ENCODE data around the gene ARHGAP28. TPM values are rescaled to one million over a fixed set of nuclear protein-coding genes. Genes with fewer than 3 reads are reported as not detected.

The ARHGAP28 gene
- total RNA-seq, 1 experiment from 2014 or later: 9.2 TPM

GRCh38 chr18:6940451-6940850 is 210.9 kb downstream of the ARHGAP28 start:
- Histone ChIP-seq H3T11ph (ENCODE audit: low read length) (no peak overlapping the region), H3K27ac (ENCODE audit: insufficient read length, low read depth, low read length) (no peak overlapping the region), H2AK5ac (ENCODE audit: insufficient read length, low read length) (no peak overlapping the region), H3K18ac (ENCODE audit: insufficient read length, low read depth, low read length) (no peak overlapping the region), H3K23ac (ENCODE audit: insufficient read length, low read depth, low read length) (no peak overlapping the region), H3K4me2 (ENCODE audit: insufficient read depth, insufficient read length, low read length) (no peak overlapping the region), H3K4me1 (ENCODE audit: insufficient read depth, low read length) (no peaks in the 10 kb centered on the region), H3K4ac (ENCODE audit: low read depth, low read length) (no peak overlapping the region), H3K14ac (ENCODE audit: insufficient read depth, low read length) (no peak overlapping the region), H2BK5ac (ENCODE audit: insufficient read length, low read length) (no peak overlapping the region), H3K9me3 (ENCODE audit: control insufficient read depth, low read depth, low read length) (no peaks in the 10 kb centered on the region), H3K79me1 (ENCODE audit: insufficient read depth, low read depth, low read length, poor library complexity, severe bottlenecking) (no peaks in the 10 kb centered on the region), H2BK120ac (ENCODE audit: low read depth, low read length, poor library complexity, severe bottlenecking) (no peak overlapping the region), H3K23me2 (ENCODE audit: insufficient read length, low read depth, low read length, poor library complexity, severe bottlenecking) (no peaks in the 10 kb centered on the region), H3K9ac (ENCODE audit: extremely low read depth, insufficient read length, low read length) (no peak overlapping the region), H2BK20ac (ENCODE audit: low read depth, low read length, poor library complexity, severe bottlenecking) (no peak overlapping the region), H3K56ac (ENCODE audit: insufficient read length, low read depth, low read length) (no peak overlapping the region), H4K20me1 (ENCODE audit: control insufficient read depth, insufficient read depth, insufficient read length) (no peaks in the 10 kb centered on the region), H4K8ac (replicated peaks; ENCODE audit: insufficient read length, low read depth, low read length) (no peak overlapping the region), H4K91ac (ENCODE audit: insufficient read length, low read depth, low read length) (no peak overlapping the region), H2BK12ac (ENCODE audit: insufficient read length, low read depth, low read length) (no peak overlapping the region), H2BK15ac (ENCODE audit: low read depth, low read length) (no peak overlapping the region), H2AFZ (ENCODE audit: low read length) (no peak overlapping the region), H4K5ac (ENCODE audit: insufficient read length, low read depth, low read length) (no peak overlapping the region), H3K79me2 (ENCODE audit: insufficient read depth, low read length) (no peaks in the 10 kb centered on the region), H3K27me3 (ENCODE audit: insufficient read depth, low read length) (no peaks in the 10 kb centered on the region)
- no peak for DNase-seq
- Mint-ChIP-seq H3K4me1 (no peaks in the 10 kb centered on the region), H3K27me3 (ENCODE audit: low read depth) (no peaks in the 10 kb centered on the region), H3K9me3 (no peaks in the 10 kb centered on the region), H3K4me3 (no peak overlapping the region), H3K36me3 (ENCODE audit: insufficient read depth in 1 of 3, low read depth in 3 of 3) (peaks cover 4 to 26% (median 18%) of the 10 kb centered on the region in 3 experiments; a peak in 6 of 7 replicates), H3K27ac (no peak overlapping the region)
- no peak for TF ChIP-seq CTCF (conservative IDR thresholded peaks at IDR 0.05)
- no CpG with 5 or more reads among the region's 9 CpGs for WGBS (ENCODE audit: extremely low coverage, insufficient read length, low lambda C conversion rate)
